H9 (cell line): ENCODE results near the gene AMPH. TPM values are rescaled to one million over a fixed set of nuclear protein-coding genes. Genes with fewer than 3 reads are reported as not detected.
A peak's percentile ranks its signal among the peaks of the same experiment; 100 is the strongest.
"Not testable (repeated sequence)": the region's sequence is repeated elsewhere in the genome, so short reads cannot be mapped to it uniquely, and the experiment has no call there.

Experiments
- DNase-seq: peaks from one replicate; pipeline ENCODE4 v3.0.0-alpha.2; 2017
- H2AFZ ChIP-seq: one replicate; pipeline ENCODE4 v1.6.1; 2013; ENCODE audit warnings: mild to moderate bottlenecking, low read length, control low read depth, moderate library complexity
- H2AK5ac ChIP-seq: 2 replicates; pipeline ENCODE4 v1.6.1; 2013; ENCODE audit warnings: low read length, control low read depth, mixed read lengths; ENCODE audit not compliant: insufficient read length
- H2BK120ac ChIP-seq: one replicate; pipeline ENCODE4 v1.6.1; 2013; ENCODE audit warnings: low read depth, mild to moderate bottlenecking, low read length, control low read depth, inconsistent platforms; ENCODE audit not compliant: poor library complexity, severe bottlenecking
- H2BK12ac ChIP-seq: 2 replicates; pipeline ENCODE4 v1.6.1; 2013; ENCODE audit warnings: low read length, control low read depth, mixed read lengths, low read depth; ENCODE audit not compliant: insufficient read length
- H2BK15ac ChIP-seq: 2 replicates; pipeline ENCODE4 v1.6.1; 2013; ENCODE audit warnings: low read depth, low read length, control low read depth
- H2BK20ac ChIP-seq: one replicate; pipeline ENCODE4 v1.6.1; 2013; ENCODE audit warnings: low read depth, mild to moderate bottlenecking, low read length, control low read depth, inconsistent platforms; ENCODE audit not compliant: poor library complexity, severe bottlenecking
- H2BK5ac ChIP-seq: 2 replicates; pipeline ENCODE4 v1.6.1; 2013; ENCODE audit warnings: low read length, control low read depth, mixed read lengths; ENCODE audit not compliant: insufficient read length
- H3K14ac ChIP-seq: 2 replicates; pipeline ENCODE4 v1.6.1; 2013; ENCODE audit warnings: low read length, control low read depth; ENCODE audit not compliant: insufficient read depth
- H3K18ac ChIP-seq: 2 replicates; pipeline ENCODE4 v1.6.1; 2013; ENCODE audit warnings: low read depth, mild to moderate bottlenecking, mixed read lengths, low read length, control low read depth; ENCODE audit not compliant: insufficient read length
- H3K23ac ChIP-seq: 2 replicates; pipeline ENCODE4 v1.6.1; 2013; ENCODE audit warnings: low read length, control low read depth, mixed read lengths, low read depth; ENCODE audit not compliant: insufficient read length
- H3K23me2 ChIP-seq: 2 replicates; pipeline ENCODE4 v1.6.1; 2013; ENCODE audit warnings: low read depth, mild to moderate bottlenecking, mixed read lengths, low read length, control low read depth; ENCODE audit not compliant: insufficient read length, poor library complexity, severe bottlenecking
- H3K27ac ChIP-seq: 2 replicates; pipeline ENCODE4 v1.5.1; 2013; ENCODE audit warnings: low read length, control low read depth, mixed read lengths, low read depth; ENCODE audit not compliant: insufficient read length
- H3K27me3 ChIP-seq: 2 replicates; pipeline ENCODE4 v1.6.1; 2013; ENCODE audit warnings: low read length, control low read depth, inconsistent platforms; ENCODE audit not compliant: insufficient read depth
- H3K4ac ChIP-seq: 2 replicates; pipeline ENCODE4 v1.6.1; 2013; ENCODE audit warnings: low read depth, mild to moderate bottlenecking, control low read depth, inconsistent platforms, low read length, moderate library complexity
- H3K4me1 ChIP-seq: 2 replicates; pipeline ENCODE4 v1.6.1; 2013; ENCODE audit warnings: low read length, control low read depth, inconsistent platforms; ENCODE audit not compliant: insufficient read depth
- H3K4me2 ChIP-seq: 2 replicates; pipeline ENCODE4 v1.6.1; 2013; ENCODE audit warnings: low read length, control low read depth, mixed read lengths; ENCODE audit not compliant: insufficient read length, insufficient read depth
- H3K56ac ChIP-seq: 2 replicates; pipeline ENCODE4 v1.6.1; 2013; ENCODE audit warnings: low read depth, mild to moderate bottlenecking, mixed read lengths, low read length, control low read depth; ENCODE audit not compliant: insufficient read length
- H3K79me1 ChIP-seq: 2 replicates; pipeline ENCODE4 v1.6.1; 2013; ENCODE audit warnings: low read depth, mild to moderate bottlenecking, moderate library complexity, low read length, control low read depth, inconsistent platforms; ENCODE audit not compliant: insufficient read depth, poor library complexity, severe bottlenecking
- H3K79me2 ChIP-seq: 2 replicates; pipeline ENCODE4 v1.6.1; 2013; ENCODE audit warnings: low read length, control low read depth, inconsistent platforms; ENCODE audit not compliant: insufficient read depth
- H3K9ac ChIP-seq: 2 replicates; pipeline ENCODE4 v1.6.1; 2013; ENCODE audit warnings: low read length, control low read depth, mixed read lengths; ENCODE audit not compliant: insufficient read length; ENCODE audit errors: extremely low read depth
- H3K9me3 ChIP-seq: one replicate; pipeline ENCODE4 v1.6.1; 2013; ENCODE audit warnings: low read depth, low read length, inconsistent platforms; ENCODE audit not compliant: control insufficient read depth
- H3T11ph ChIP-seq: one replicate; pipeline ENCODE4 v1.6.1; 2013; ENCODE audit warnings: mild to moderate bottlenecking, low read length, control low read depth, inconsistent platforms
- H4K20me1 ChIP-seq: one replicate; pipeline ENCODE4 v1.6.1; 2013; ENCODE audit not compliant: control insufficient read depth, insufficient read length, insufficient read depth
- H4K5ac ChIP-seq: 2 replicates; pipeline ENCODE4 v1.6.1; 2013; ENCODE audit warnings: low read depth, mild to moderate bottlenecking, mixed read lengths, low read length, control low read depth; ENCODE audit not compliant: insufficient read length
- H4K8ac ChIP-seq: replicated peaks from 2 replicates; pipeline ENCODE4 v1.6.1; 2013; ENCODE audit warnings: low read length, control low read depth, mixed read lengths, low read depth; ENCODE audit not compliant: insufficient read length
- H4K91ac ChIP-seq: 2 replicates; pipeline ENCODE4 v1.6.1; 2013; ENCODE audit warnings: low read depth, mild to moderate bottlenecking, moderate library complexity, mixed read lengths, low read length, control low read depth; ENCODE audit not compliant: insufficient read length
- H3K27ac Mint-ChIP-seq, 3 experiments: 2 replicates in 2 of 3; 3 replicates in 1 of 3; pipeline ENCODE4 v1.8.0; 2020 to 2021; ENCODE audit warnings: mixed read lengths in 3 of 3, mild to moderate bottlenecking in 1 of 3, moderate library complexity in 1 of 3
- H3K27me3 Mint-ChIP-seq: 2 replicates; pipeline ENCODE4 v1.8.0; 2021; ENCODE audit warnings: low read depth, mild to moderate bottlenecking, moderate library complexity, mixed read lengths
- H3K36me3 Mint-ChIP-seq, 3 experiments: 2 replicates in 2 of 3; 3 replicates in 1 of 3; pipeline ENCODE4 v1.8.0; 2020 to 2021; ENCODE audit warnings: low read depth in 3 of 3, mixed read lengths in 3 of 3; ENCODE audit not compliant: insufficient read depth in 1 of 3
- H3K4me1 Mint-ChIP-seq, 2 experiments: 2 replicates each; pipeline ENCODE4 v1.8.0; 2020; ENCODE audit warnings: mixed read lengths in 2 of 2
- H3K4me3 Mint-ChIP-seq, 2 experiments: 2 replicates in 1 of 2; 3 replicates in 1 of 2; pipeline ENCODE4 v1.8.0; 2020 to 2021; ENCODE audit warnings: mild to moderate bottlenecking in 2 of 2, mixed read lengths in 2 of 2, moderate library complexity in 1 of 2
- H3K9me3 Mint-ChIP-seq, 2 experiments: 2 replicates in 1 of 2; 3 replicates in 1 of 2; pipeline ENCODE4 v1.8.0; 2020; ENCODE audit warnings: mild to moderate bottlenecking in 2 of 2, mixed read lengths in 2 of 2, moderate library complexity in 1 of 2
- WGBS: extraction: QIAGEN DNeasy Blood & Tissue Kit; methylation state at CpG from one replicate; pipeline ENCODE4 v1.1.7; 2013; ENCODE audit warnings: missing lambda C conversion rate, low lambda C conversion rate, mixed read lengths; ENCODE audit not compliant: insufficient read length; ENCODE audit errors: extremely low coverage; 5-methylcytosine and 5-hydroxymethylcytosine counted together
- total RNA-seq: library from RNA; stranded (reverse); gene quantifications from 2 replicates; pipeline ENCODE4 v1.2.1, GENCODE V29; 2021
- TF ChIP-seq, protein P1 (sequence below): fragments of 200-600 bp; sonication (generic); conservative IDR thresholded peaks from 3 replicates; pipeline ENCODE4 v1.8.0; 2021; ENCODE audit warnings: antibody characterized with exemption, mild to moderate bottlenecking

AMPH gene
- total RNA-seq, 1 experiment from 2014 or later = 4.8 TPM

DNA sequence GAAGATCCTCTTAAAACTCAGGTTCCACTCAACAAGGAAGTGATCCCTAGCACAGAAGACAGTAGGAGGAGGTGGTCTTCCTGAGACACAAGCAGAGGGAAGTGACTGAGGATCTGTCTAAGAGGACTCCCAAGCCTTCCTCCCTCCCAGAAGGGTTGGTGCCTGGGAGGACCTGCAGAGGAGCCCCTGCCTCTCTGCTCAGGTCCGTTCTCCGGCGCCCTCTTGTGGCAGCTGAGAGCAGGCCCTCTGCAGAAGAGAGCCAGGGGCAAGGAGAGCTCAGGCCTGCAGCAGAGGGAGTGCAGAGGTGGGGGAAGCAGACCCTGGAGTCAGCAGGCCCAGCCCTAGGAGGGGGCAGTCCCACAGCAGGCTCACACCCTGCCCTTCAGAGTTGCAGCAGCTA, 267.8 kb downstream of the AMPH start:
- H2AK5ac ChIP-seq, H3K18ac ChIP-seq, H3K4me1 ChIP-seq, H2AFZ ChIP-seq, H4K20me1 ChIP-seq, H2BK20ac ChIP-seq, H3T11ph ChIP-seq, H3K23ac ChIP-seq, H3K9ac ChIP-seq, H3K27ac Mint-ChIP-seq, H2BK15ac ChIP-seq, H4K8ac ChIP-seq, H4K91ac ChIP-seq, H3K4ac ChIP-seq, H3K23me2 ChIP-seq, H2BK120ac ChIP-seq, H3K56ac ChIP-seq, H3K79me2 ChIP-seq, H3K36me3 Mint-ChIP-seq, H2BK5ac ChIP-seq, H3K4me3 Mint-ChIP-seq, H3K27me3 Mint-ChIP-seq, H3K4me2 ChIP-seq, H3K27me3 ChIP-seq, H4K5ac ChIP-seq, H2BK12ac ChIP-seq, H3K9me3 Mint-ChIP-seq, H3K9me3 ChIP-seq, H3K79me1 ChIP-seq, H3K14ac ChIP-seq, H3K27ac ChIP-seq: not testable (repeated sequence)
- WGBS = no CpG with 5 or more reads among the region's 3 CpGs
- TF ChIP-seq, protein P1, sequence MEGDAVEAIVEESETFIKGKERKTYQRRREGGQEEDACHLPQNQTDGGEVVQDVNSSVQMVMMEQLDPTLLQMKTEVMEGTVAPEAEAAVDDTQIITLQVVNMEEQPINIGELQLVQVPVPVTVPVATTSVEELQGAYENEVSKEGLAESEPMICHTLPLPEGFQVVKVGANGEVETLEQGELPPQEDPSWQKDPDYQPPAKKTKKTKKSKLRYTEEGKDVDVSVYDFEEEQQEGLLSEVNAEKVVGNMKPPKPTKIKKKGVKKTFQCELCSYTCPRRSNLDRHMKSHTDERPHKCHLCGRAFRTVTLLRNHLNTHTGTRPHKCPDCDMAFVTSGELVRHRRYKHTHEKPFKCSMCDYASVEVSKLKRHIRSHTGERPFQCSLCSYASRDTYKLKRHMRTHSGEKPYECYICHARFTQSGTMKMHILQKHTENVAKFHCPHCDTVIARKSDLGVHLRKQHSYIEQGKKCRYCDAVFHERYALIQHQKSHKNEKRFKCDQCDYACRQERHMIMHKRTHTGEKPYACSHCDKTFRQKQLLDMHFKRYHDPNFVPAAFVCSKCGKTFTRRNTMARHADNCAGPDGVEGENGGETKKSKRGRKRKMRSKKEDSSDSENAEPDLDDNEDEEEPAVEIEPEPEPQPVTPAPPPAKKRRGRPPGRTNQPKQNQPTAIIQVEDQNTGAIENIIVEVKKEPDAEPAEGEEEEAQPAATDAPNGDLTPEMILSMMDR = peak; percentile 85
- DNase-seq = peak; percentile 89
- H3K4me1 Mint-ChIP-seq = peaks cover 8 to 11% of the 10 kb centered on the region in 2 experiments

DNA sequence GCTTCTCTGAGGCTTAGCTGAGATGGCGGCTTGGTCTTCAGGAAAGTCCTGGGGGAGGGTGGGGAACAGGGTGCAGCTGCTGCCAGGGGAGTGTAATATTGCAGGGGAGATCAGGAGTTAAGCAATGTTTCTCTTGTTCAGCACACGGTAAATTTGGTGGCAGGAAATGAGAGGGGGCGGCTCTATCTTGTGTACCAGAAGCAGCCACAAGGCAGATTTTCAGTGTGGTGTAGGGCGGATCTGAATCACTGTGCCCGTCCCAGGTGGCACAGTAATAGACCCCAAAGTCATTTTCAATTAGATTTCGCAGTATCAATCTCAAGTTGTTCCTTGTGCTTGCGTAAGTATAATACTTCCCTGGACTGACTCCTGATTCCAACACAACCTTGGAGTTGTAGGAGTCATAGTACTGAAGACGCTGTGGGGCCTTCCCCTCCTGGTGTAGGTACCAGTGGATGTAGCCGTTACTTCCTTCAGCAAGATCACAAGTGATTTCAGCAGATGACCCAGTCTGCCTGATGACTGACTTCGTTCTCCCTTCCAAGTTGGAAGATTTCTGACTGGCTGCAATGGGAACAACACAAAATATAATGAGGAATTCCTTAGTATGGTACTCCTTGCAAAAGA, 268.4 kb downstream of the AMPH start:
- H3K27me3 ChIP-seq, H2AFZ ChIP-seq, H2BK15ac ChIP-seq, H3K27ac ChIP-seq, H3K4me3 Mint-ChIP-seq, H4K20me1 ChIP-seq, H3K9me3 Mint-ChIP-seq, H2BK120ac ChIP-seq, H3T11ph ChIP-seq, H2AK5ac ChIP-seq, H3K4me2 ChIP-seq, H3K23ac ChIP-seq, H4K8ac ChIP-seq, H3K27me3 Mint-ChIP-seq, H4K91ac ChIP-seq, H3K79me2 ChIP-seq, H3K36me3 Mint-ChIP-seq, H3K56ac ChIP-seq, H2BK5ac ChIP-seq, H3K9me3 ChIP-seq, H3K14ac ChIP-seq, H3K4ac ChIP-seq, DNase-seq, H3K18ac ChIP-seq, H4K5ac ChIP-seq, H3K9ac ChIP-seq, H2BK12ac ChIP-seq, H2BK20ac ChIP-seq, H3K79me1 ChIP-seq, H3K4me1 ChIP-seq, H3K27ac Mint-ChIP-seq, H3K23me2 ChIP-seq: not testable (repeated sequence)
- peaks cover 8 to 15% of the 10 kb centered on the region in 2 experiments for H3K4me1 Mint-ChIP-seq
- WGBS = no CpG with 5 or more reads among the region's 10 CpGs
